CD4-positive, alpha-beta memory T cell (primary cell): ENCODE data around the gene FGFR1OP2. TPM values are rescaled to one million over a fixed set of nuclear protein-coding genes. Genes with fewer than 3 reads are reported as not detected.
A peak's percentile ranks its signal among the peaks of the same experiment; 100 is the strongest.

Experiments
- CTCF ChIA-PET: fragments of 350-600 bp; sonication (Branson Sonifier 250); formaldehyde crosslinking; loops from one replicate; lab custom pipeline; 2021; ENCODE audit warnings: inconsistent platforms; ENCODE audit not compliant: partially characterized antibody; lab: Charles Lee
- POLR2A ChIA-PET: fragments of 350-600 bp; sonication (Branson Sonifier 250); formaldehyde crosslinking; loops from one replicate; lab custom pipeline; 2021; ENCODE audit not compliant: partially characterized antibody; lab: Charles Lee
- DNase-seq, 5 donors: peaks; one replicate each; pipeline versions ENCODE4 v3.0.0 to v3.0.0-alpha.2; 2020 to 2022; ENCODE audit warnings: mixed read lengths in 1 of 5
- H3K27ac ChIP-seq: one replicate; pipeline ENCODE4 v1.7.0; 2013; ENCODE audit warnings: low read depth, low read length
- H3K27me3 ChIP-seq: 2 replicates; pipeline ENCODE4 v1.7.0; 2013; ENCODE audit warnings: mild to moderate bottlenecking, low read length, moderate library complexity; ENCODE audit not compliant: insufficient read depth
- H3K36me3 ChIP-seq: 2 replicates; pipeline ENCODE4 v1.7.0; 2013; ENCODE audit warnings: mild to moderate bottlenecking, low read length, moderate library complexity; ENCODE audit not compliant: insufficient read depth
- H3K4me1 ChIP-seq: 2 replicates; pipeline ENCODE4 v1.7.0; 2013; ENCODE audit warnings: mild to moderate bottlenecking, low read length, moderate library complexity; ENCODE audit not compliant: insufficient read depth
- H3K4me3 ChIP-seq, 2 donors: one replicate each; pipeline ENCODE4 v1.7.0; 2013; ENCODE audit warnings: low read length in 2 of 2, mild to moderate bottlenecking in 1 of 2
- H3K9me3 ChIP-seq, 2 donors: one replicate each; pipeline ENCODE4 v1.7.0; 2013; ENCODE audit warnings: low read length in 2 of 2, control low read depth in 1 of 2; ENCODE audit not compliant: control insufficient read depth in 1 of 2
- H3K27ac Mint-ChIP-seq, 7 donors: one replicate each; pipeline ENCODE4 v1.8.0; 2020 to 2021; ENCODE audit warnings: mixed read lengths in 7 of 7, mild to moderate bottlenecking in 6 of 7, inconsistent platforms in 3 of 7, moderate library complexity in 3 of 7
- H3K27me3 Mint-ChIP-seq, 2 donors: one replicate each; pipeline ENCODE4 v1.8.0; 2020 to 2021; ENCODE audit warnings: mixed read lengths in 2 of 2
- H3K36me3 Mint-ChIP-seq, 2 donors: one replicate each; pipeline ENCODE4 v1.8.0; 2020 to 2021; ENCODE audit warnings: mixed read lengths in 2 of 2, inconsistent platforms in 1 of 2, mild to moderate bottlenecking in 1 of 2
- H3K4me1 Mint-ChIP-seq, 4 donors: one replicate each; pipeline ENCODE4 v1.8.0; 2020 to 2021; ENCODE audit warnings: mixed read lengths in 4 of 4, mild to moderate bottlenecking in 1 of 4
- H3K4me3 Mint-ChIP-seq, 8 donors: one replicate each; pipeline ENCODE4 v1.8.0; 2020 to 2021; ENCODE audit warnings: mixed read lengths in 8 of 8, mild to moderate bottlenecking in 7 of 8, moderate library complexity in 6 of 8, inconsistent platforms in 3 of 8
- H3K9me3 Mint-ChIP-seq, 8 donors: one replicate each; pipeline ENCODE4 v1.8.0; 2020 to 2021; ENCODE audit warnings: mixed read lengths in 8 of 8, mild to moderate bottlenecking in 5 of 8, inconsistent platforms in 3 of 8, moderate library complexity in 1 of 8
- intact Hi-C: fragments of 100-400 bp; cut with micrococcal nuclease; formaldehyde crosslinking; loops from one replicate; pipeline ENCODE4 v1.15.1; 2023
- polyA plus RNA-seq, 2 donors: library from polyadenylated mRNA; unstranded; fragments of 300-500 nt; fragmentation: Illumina TruSeq; gene quantifications; one replicate each; pipeline ENCODE4 v1.2.3, GENCODE V29; 2021
- total RNA-seq, 2 experiments: library from RNA; stranded (reverse); gene quantifications; one replicate each; pipeline ENCODE4 v1.2.3, GENCODE V29; 2021

The FGFR1OP2 gene
- total and polyA plus RNA-seq, 4 experiments from 2014 or later = 92.2 to 111 (median 100) TPM

GRCh38 chr12:27012982-27013255, 74.6 kb downstream of the FGFR1OP2 start:
- Histone ChIP-seq H3K4me3 (peak overlapping the region in 1 of 2 donors; percentile 82), H3K36me3 (no peaks in the 10 kb centered on the region), H3K9me3 (no peaks in the 10 kb centered on the region), H3K27me3 (no peaks in the 10 kb centered on the region), H3K4me1 (peaks cover 51% of the 10 kb centered on the region), H3K27ac (peak overlapping the region; percentile 92)
- Mint-ChIP-seq H3K4me3 (peak overlapping the region; percentile 93 to 97 (median 94)), H3K9me3 (no peaks in the 10 kb centered on the region), H3K4me1 (peaks cover 38 to 59% (median 48%) of the 10 kb centered on the region in 4 donors), H3K36me3 (peaks cover 4 to 7% of the 10 kb centered on the region in 2 donors), H3K27me3 (no peaks in the 10 kb centered on the region), H3K27ac (peak overlapping the region in 4 of 7 donors; percentile 29 to 93 (median 66))
- intact Hi-C loops = loop anchor here (5.0 kb wide), 1 partner anchor 41 kb away; no protein-coding TSS in a partner anchor
- CTCF ChIA-PET = interaction anchor here (0.8 to 5.0 kb wide), 11 partner anchors 10 to 291 kb away, joined by 3 to 84 read pairs (median 6); partner anchors contain the start of genes ITPR2 and MED21
- POLR2A ChIA-PET = interaction anchor here (0.7 to 2.7 kb wide), 7 partner anchors 9 to 127 kb away, joined by 3 to 38 read pairs (median 8); partner anchors contain the start of genes FGFR1OP2, INTS13 and MED21
- DNase-seq = no peak

- Mint-ChIP-seq H3K9me3 (no peaks in the 10 kb centered on the region), H3K4me3 (peak overlapping the region; percentile 93 to 97 (median 94)), H3K27me3 (no peaks in the 10 kb centered on the region), H3K27ac (peak overlapping the region; percentile 90 to 96 (median 93)), H3K4me1 (peaks cover 33 to 59% (median 43%) of the 10 kb centered on the region in 4 donors), H3K36me3 (peaks cover 4 to 7% of the 10 kb centered on the region in 2 donors)
- H3K4me3 ChIP-seq = peak overlapping the region; percentile 71 to 82
- intact Hi-C loops = loop anchor here (1.0 to 5.0 kb wide), 10 partner anchors 9 to 1177 kb away; partner anchors contain the start of genes CCDC91, FGFR1OP2, ITPR2 and MED21
- ChIA-PET POLR2A (interaction anchor here (0.7 to 3.3 kb wide), 15 partner anchors 9 to 183 kb away, joined by 3 to 45 read pairs (median 4); partner anchors contain the start of genes FGFR1OP2, INTS13, ITPR2 and MED21), CTCF (interaction anchor here (0.7 to 5.0 kb wide), 22 partner anchors 10 to 290 kb away, joined by 3 to 84 read pairs (median 6); partner anchors contain the start of genes ITPR2 and MED21)
- no peaks in the 10 kb centered on the region for H3K9me3 ChIP-seq
- no peaks in the 10 kb centered on the region for H3K27me3 ChIP-seq
- peak overlapping the region; percentile 92 for H3K27ac ChIP-seq
- H3K36me3 ChIP-seq = no peaks in the 10 kb centered on the region
- no peak for DNase-seq
- H3K4me1 ChIP-seq = peaks cover 51% of the 10 kb centered on the region
Measured at GRCh38 chr12:27013611-27014084, 75.4 kb downstream of the FGFR1OP2 start.

GRCh38 chr12:27014085-27014858, 76.0 kb downstream of the FGFR1OP2 start, which contains the start of gene TM7SF3:
TM7SF3 (minus strand) TSS chr12:27014384; CDS start chr12:27014168, 216 bp downstream.
- peak within 1 kb of the TSS; percentile 71 to 82 for H3K4me3 ChIP-seq
- Mint-ChIP-seq H3K27ac (peak within 1 kb of the TSS; percentile 92 to 98 (median 96)), H3K4me1 (peaks cover 31 to 59% (median 43%) of the 10 kb centered on the region in 4 donors), H3K9me3 (no peaks in the 10 kb centered on the region), H3K36me3 (peaks cover 4 to 7% of the 10 kb centered on the region in 2 donors), H3K27me3 (no peaks in the 10 kb centered on the region), H3K4me3 (peak within 1 kb of the TSS; percentile 93 to 97 (median 94))
- ChIA-PET CTCF (interaction anchor here (0.7 to 5.0 kb wide), 32 partner anchors 10 to 370 kb away, joined by 3 to 84 read pairs (median 5); partner anchors contain the start of genes INTS13, ITPR2 and MED21), POLR2A (interaction anchor here (0.7 to 3.3 kb wide), 14 partner anchors 9 to 184 kb away, joined by 3 to 45 read pairs (median 5); partner anchors contain the start of genes FGFR1OP2, INTS13, ITPR2 and MED21)
- intact Hi-C loops = loop anchor here (1.0 to 5.0 kb wide), 10 partner anchors 8 to 1177 kb away; partner anchors contain the start of genes CCDC91, FGFR1OP2, ITPR2 and MED21
- no peaks in the 10 kb centered on the region for H3K27me3 ChIP-seq
- peak; percentile 97 to 98 (median 97) for DNase-seq
- peaks cover 51% of the 10 kb centered on the region for H3K4me1 ChIP-seq
- H3K27ac ChIP-seq = peak within 1 kb of the TSS; percentile 92
- H3K36me3 ChIP-seq = no peaks in the 10 kb centered on the region
- no peaks in the 10 kb centered on the region for H3K9me3 ChIP-seq

GRCh38 chr12:27014859-27015729, 76.8 kb downstream of the FGFR1OP2 start:
- peaks cover 46% of the 10 kb centered on the region for H3K4me1 ChIP-seq
- H3K36me3 ChIP-seq = no peaks in the 10 kb centered on the region
- DNase-seq = no peak
- H3K9me3 Mint-ChIP-seq = no peaks in the 10 kb centered on the region
- H3K27ac ChIP-seq = peak overlapping the region; percentile 92
- H3K4me3 ChIP-seq = peak overlapping the region in 1 of 2 donors; percentile 82
- H3K36me3 Mint-ChIP-seq = peaks cover 4 to 5% of the 10 kb centered on the region in 2 donors
- peak overlapping the region; percentile 91 to 98 (median 96) for H3K27ac Mint-ChIP-seq
- no peaks in the 10 kb centered on the region for H3K9me3 ChIP-seq
- H3K27me3 Mint-ChIP-seq = no peaks in the 10 kb centered on the region
- peaks cover 31 to 55% (median 40%) of the 10 kb centered on the region in 4 donors for H3K4me1 Mint-ChIP-seq
- POLR2A ChIA-PET = interaction anchor here (0.8 to 3.3 kb wide), 8 partner anchors 8 to 291 kb away, joined by 3 to 45 read pairs (median 6); partner anchors contain the start of genes FGFR1OP2, INTS13, ITPR2 and MED21
- H3K27me3 ChIP-seq = no peaks in the 10 kb centered on the region
- H3K4me3 Mint-ChIP-seq = peak overlapping the region; percentile 69 to 97 (median 94)
- CTCF ChIA-PET = interaction anchor here (0.8 to 5.0 kb wide), 38 partner anchors 9 to 689 kb away, joined by 3 to 84 read pairs (median 4); partner anchors contain the start of genes INTS13, ITPR2, MED21 and PPFIBP1
- intact Hi-C loops = loop anchor here (1.0 to 5.0 kb wide), 12 partner anchors 7 to 1176 kb away; partner anchors contain the start of genes CCDC91, FGFR1OP2, ITPR2 and MED21

- peak in 4 of 5 donors; percentile 55 to 63 (median 59) for DNase-seq
- H3K27ac ChIP-seq = peak overlapping the region; percentile 92
- Mint-ChIP-seq H3K36me3 (peaks cover 2 to 3% of the 10 kb centered on the region in 2 donors), H3K27me3 (no peaks in the 10 kb centered on the region), H3K4me1 (peaks cover 29 to 49% (median 36%) of the 10 kb centered on the region in 4 donors), H3K27ac (peak overlapping the region; percentile 91 to 98 (median 96)), H3K4me3 (peak overlapping the region in 6 of 8 donors; percentile 3 to 97 (median 48)), H3K9me3 (no peaks in the 10 kb centered on the region)
- no peak overlapping the region for H3K4me3 ChIP-seq
- H3K36me3 ChIP-seq = no peaks in the 10 kb centered on the region
- peaks cover 44% of the 10 kb centered on the region for H3K4me1 ChIP-seq
- no peaks in the 10 kb centered on the region for H3K9me3 ChIP-seq
- CTCF ChIA-PET = interaction anchor here (0.6 to 5.0 kb wide), 34 partner anchors 8 to 809 kb away, joined by 3 to 84 read pairs (median 4); partner anchors contain the start of genes ITPR2 and PPFIBP1
- H3K27me3 ChIP-seq = no peaks in the 10 kb centered on the region
- intact Hi-C loops = loop anchor here (1.0 to 2.0 kb wide), 5 partner anchors 108 to 1175 kb away; partner anchors contain the start of genes CCDC91 and STK38L
- POLR2A ChIA-PET = interaction anchor here (0.6 to 3.3 kb wide), 9 partner anchors 73 to 291 kb away, joined by 3 to 45 read pairs (median 3); partner anchors contain the start of gene ITPR2
Measured at GRCh38 chr12:27015730-27016076, 77.4 kb downstream of the FGFR1OP2 start.
